HG03521 (cell line): ENCODE results near the gene AXL.
"Not testable (repeated sequence)": the region's sequence is repeated elsewhere in the genome, so short reads cannot be mapped to it uniquely, and the experiment has no call there.

ENCODE experiments used
- ATAC-seq: cut with Tn5 transposase; IDR thresholded peaks from one replicate; pipeline ENCODE4 v1.9.1; 2021; ENCODE audit warnings: mild to moderate bottlenecking, moderate library complexity; ENCODE audit not compliant: unreplicated experiment

The AXL gene

DNA sequence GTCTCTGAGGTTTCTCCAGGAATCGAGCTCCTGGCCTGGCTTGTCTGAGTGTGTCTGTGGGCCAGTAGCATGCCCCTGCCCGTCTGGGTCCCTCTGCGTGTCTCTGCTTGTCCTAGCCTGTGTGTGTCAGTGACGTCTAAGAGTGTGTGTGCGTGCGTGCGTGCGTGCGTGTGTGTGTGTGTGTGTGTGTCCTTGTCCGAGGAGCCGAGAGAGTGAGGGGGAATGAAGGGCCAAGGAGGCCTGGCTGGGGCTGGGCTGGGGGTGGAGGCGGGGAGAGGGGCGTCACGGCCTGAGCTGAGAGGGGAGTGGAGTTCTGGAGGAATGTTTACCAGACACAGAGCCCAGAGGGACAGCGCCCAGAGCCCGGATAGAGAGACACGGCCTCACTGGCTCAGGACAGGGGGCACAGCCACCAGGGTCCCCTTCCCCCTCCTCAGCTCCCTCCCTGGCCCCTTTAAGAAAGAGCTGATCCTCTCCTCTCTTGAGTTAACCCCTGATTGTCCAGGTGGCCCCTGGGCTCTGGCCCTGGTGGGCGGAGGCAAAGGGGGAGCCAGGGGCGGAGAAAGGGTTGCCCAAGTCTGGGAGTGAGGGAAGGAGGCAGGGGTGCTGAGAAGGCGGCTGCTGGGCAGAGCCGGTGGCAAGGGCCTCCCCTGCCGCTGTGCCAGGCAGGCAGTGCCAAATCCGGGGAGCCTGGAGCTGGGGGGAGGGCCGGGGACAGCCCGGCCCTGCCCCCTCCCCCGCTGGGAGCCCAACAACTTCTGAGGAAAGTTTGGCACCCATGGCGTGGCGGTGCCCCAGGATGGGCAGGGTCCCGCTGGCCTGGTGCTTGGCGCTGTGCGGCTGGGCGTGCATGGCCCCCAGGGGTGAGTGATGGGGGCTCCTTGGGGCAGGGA, at the start of gene AXL:
Gene AXL, plus strand, starts transcription at position 609 of the 893 bp plus-strand sequence. Its CDS starts 170 bp downstream, at position 779.
- no peak for ATAC-seq

DNA sequence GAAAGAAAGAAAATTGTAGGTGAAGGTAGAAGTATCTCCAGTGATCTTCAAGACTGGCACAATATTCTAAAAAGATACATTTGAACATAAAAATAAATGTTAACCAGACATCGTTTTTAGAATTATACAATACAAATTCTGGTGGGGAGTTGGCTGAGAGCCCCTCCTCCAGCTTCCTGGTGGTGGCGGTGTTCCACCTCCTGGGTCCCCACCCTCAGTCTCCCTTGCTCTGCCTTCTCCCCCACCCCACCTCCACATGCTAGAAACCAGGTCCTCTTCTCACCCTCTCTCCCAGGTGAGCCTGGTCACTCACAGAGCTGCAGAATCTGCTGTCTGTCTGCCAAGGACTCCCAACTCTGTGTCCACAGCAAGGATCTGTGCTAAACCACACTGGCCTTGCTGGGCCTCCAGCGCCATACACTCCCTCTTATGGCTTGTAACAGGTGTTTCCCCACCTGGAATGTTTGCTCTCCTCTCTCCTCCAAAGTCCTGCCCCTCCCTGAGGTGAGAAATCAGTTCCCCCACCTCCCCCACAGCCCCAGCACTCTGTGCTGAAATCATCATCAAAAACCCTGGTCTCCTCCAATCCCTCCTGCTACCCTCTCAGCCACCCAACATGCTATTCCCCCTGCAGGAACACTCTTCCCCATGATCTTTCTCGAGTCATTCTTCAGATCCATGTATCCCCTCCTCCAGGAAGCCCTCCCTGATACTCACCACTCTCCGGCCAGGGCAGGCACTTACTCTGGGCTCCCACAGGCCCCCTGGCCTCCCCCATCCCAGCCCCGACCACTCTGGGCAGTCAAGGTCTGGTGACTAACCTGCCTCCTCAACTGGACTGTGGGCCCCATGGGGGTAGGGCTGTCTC, 46.5 kb upstream of the AXL start:
- ATAC-seq, result no peak

- no peak for ATAC-seq
Measured at GRCh38 chr19:41174297-41174928, 44.6 kb upstream of the AXL start.

- no peak for ATAC-seq
Measured at GRCh38 chr19:41175801-41176777, 42.9 kb upstream of the AXL start.

DNA sequence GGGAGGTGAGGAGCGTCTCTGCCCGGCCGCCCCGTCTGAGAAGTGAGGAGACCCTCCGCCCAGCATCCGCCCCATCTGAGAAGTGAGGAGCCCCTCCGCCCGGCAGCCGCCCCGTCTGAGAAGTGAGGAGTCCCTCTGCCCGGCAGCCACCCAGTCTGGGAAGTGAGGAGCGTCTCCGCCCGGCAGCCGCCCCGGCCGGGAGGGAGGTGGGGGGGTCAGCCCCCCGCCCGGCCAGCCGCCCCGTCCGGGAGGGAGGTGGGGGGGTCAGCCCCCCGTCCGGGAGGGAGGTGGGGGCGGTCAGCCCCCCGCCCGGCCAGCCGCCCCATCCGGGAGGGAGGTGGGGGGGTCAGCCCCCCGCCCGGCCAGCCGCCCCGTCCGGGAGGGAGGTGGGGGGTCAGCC, 38.9 kb upstream of the AXL start:
- not testable (repeated sequence) for ATAC-seq

GRCh38 chr19:41186971-41187883, 31.8 kb upstream of the AXL start:
- ATAC-seq, result no peak

GRCh38 chr19:41187884-41188279, 31.1 kb upstream of the AXL start:
- ATAC-seq, result no peak

DNA sequence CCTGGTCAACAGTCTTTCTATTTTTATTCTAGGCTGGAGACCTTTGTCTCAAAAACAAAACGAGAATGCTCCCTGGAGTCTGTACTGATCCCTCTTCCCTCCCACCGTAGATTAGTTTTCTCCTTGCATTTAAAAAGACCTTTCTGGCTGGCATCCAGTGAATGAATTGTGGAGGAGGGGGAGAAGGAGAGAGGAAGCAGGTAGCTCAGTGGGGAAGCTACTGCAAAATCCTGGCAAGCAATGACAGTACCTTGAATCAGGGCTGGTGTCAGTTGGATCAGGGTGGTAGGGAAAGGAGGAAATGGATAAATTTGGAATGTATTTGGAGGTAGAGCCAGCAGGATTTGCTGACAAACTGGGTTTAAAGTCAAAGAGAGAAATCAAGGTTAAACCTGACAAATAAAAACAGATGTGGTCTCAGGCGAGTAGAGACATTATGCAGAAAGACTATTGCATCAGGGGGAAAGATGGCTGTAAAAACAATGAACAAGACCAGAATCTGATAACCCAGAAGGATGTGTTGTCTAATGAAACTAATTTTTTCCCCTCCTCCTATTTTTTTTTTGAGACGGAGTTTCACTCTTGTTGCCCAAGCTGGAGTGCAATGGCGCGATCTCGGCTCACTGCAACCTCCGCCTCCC, 29.5 kb upstream of the AXL start:
- no peak for ATAC-seq

- ATAC-seq, result no peak
Measured at GRCh38 chr19:41192574-41193429, 26.2 kb upstream of the AXL start, which contains the start of gene CYP2S1. Gene CYP2S1, plus strand, starts transcription at chr19:41193219. Its CDS starts 46 bp downstream, at chr19:41193265.

- no peak for ATAC-seq
Measured at GRCh38 chr19:41193430-41194156, 25.4 kb upstream of the AXL start.

GRCh38 chr19:41194157-41194552, 24.9 kb upstream of the AXL start:
- no peak for ATAC-seq

- ATAC-seq, result no peak
Measured at GRCh38 chr19:41195675-41196497, 23.1 kb upstream of the AXL start.

DNA sequence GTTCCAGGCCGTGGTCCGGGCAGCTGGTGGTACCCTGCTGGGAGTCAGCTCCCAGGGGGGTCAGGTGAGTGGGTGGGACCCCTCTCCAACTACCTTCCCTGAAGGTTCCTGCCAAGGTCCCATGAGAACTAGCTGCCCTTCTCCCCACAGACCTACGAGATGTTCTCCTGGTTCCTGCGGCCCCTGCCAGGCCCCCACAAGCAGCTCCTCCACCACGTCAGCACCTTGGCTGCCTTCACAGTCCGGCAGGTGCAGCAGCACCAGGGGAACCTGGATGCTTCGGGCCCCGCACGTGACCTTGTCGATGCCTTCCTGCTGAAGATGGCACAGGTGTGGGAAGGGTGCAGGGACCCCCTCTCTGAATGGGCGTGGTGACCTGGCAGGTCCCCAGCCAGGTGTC, 20.5 kb upstream of the AXL start:
- no peak for ATAC-seq

DNA sequence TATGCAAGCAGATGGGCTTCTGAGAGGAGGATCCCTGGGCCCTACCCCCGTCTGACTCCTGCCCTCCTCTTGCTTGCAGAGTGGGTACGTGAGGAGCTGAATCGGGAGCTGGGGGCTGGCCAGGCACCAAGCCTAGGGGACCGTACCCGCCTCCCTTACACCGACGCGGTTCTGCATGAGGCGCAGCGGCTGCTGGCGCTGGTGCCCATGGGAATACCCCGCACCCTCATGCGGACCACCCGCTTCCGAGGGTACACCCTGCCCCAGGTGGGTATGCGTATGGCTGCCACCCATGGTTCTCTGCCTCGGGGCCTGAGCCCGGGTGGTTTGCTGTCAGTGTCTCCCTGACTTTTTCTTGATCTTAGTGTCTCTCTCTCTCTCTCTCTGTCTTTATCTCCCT, 15.7 kb upstream of the AXL start:
- ATAC-seq, result no peak

GRCh38 chr19:41204338-41204737, 14.7 kb upstream of the AXL start:
- ATAC-seq, result not testable (repeated sequence)

DNA sequence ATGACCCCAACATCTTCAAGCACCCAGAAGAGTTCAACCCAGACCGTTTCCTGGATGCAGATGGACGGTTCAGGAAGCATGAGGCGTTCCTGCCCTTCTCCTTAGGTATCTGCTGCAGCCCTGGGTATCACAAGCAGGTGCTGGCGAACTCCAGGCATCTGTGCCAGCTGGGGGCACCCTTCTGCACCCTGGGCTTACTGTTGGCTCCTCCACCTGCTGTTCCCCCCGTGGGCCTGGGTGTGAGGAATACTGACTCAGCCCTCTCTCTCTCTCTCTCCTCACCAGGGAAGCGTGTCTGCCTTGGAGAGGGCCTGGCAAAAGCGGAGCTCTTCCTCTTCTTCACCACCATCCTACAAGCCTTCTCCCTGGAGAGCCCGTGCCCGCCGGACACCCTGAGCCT, 13.0 kb upstream of the AXL start:
- ATAC-seq, result no peak
